ENCODE results near the gene ASPSCR1. TPM values are rescaled to one million over a fixed set of nuclear protein-coding genes. Genes with fewer than 3 reads are reported as not detected.

ASPSCR1 gene
- total and polyA plus RNA-seq, 2 of the 8 experiments (the other 6 are each of a cell fraction or from before 2014, with no cell fraction given), result 33.3 to 43.7 TPM

DNA sequence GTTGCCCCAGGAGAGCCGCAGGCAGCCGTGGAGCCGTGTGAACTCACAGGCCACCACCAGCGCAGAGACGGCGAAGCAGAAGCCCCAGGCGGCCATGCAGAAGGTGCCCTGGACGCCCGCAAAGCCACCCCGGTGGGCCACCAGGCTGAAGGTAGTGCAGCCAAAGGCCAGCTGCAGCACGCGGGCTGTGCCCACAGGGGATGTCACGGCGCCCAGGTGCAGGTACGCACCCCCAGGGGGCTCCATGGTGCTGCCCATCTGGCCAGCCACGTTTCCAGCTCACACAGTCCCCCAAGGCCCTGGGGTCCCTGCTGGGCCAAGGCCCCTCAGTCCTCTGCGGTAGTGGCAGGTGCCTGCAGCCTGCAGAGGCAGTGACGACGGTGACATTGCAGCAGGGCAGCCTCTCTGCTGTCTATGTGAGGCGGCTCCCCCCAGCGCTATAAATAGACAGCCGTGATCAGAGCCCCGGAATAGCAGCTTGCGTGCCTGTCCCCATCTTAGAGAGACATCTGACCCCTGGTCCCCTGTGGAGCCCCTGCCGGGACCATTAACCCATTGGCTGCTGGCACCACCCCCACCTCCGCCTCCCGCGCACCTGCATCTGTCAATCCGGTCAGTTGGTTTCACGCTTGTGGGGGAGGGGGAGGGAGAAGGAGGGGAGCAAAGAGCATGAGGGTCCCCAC lies 35.8 kb upstream of the ASPSCR1 start (continued):
- no peak for TF ChIP-seq HDAC2 (IDR thresholded peaks at IDR 0.05; ENCODE audit: borderline replicate concordance in 1 of 2, low read depth in 2 of 2, low read length in 2 of 2)
- TF ChIP-seq JUND (IDR thresholded peaks at IDR 0.05; ENCODE audit: low read length), result no peak
- no peak for TF ChIP-seq FOSL1 (IDR thresholded peaks at IDR 0.05; ENCODE audit: insufficient read depth, low read depth, low read length)
- TF ChIP-seq RAD21 (IDR thresholded peaks at IDR 0.05 in 1 of 2, conservative IDR thresholded peaks at IDR 0.05 in 1 of 2; ENCODE audit: low read depth in 2 of 2, low read length in 2 of 2), result no peak
